ENCODE measurements around the gene GLCCI1.

The GLCCI1 gene

DNA sequence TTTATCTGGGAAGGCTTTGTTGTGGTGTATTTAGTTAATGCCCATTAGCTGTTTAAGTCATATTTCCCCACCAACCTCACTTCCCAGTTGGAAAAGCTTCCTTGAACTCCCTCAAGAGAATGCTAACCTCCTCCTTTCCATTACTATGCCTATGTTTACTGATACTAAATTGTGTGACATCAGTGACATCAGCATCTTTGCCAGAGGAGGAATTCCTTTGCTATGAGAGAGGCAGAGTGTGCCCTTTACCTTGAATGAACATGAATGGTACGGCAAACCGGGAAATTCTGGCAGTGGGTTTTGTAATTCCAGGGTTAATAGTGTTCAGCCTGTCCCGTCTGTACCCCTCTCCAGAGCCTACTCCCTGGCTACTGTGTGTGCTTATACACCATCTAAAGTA, 22.1 kb upstream of the GLCCI1 start:
- H3K9me3 ChIP-seq (ENCODE audit: insufficient read depth, low read depth, low read length), result no peaks in the 10 kb centered on the region
- H3K27me3 ChIP-seq (ENCODE audit: insufficient read depth, low read length, poor library complexity, severe bottlenecking), result no peaks in the 10 kb centered on the region
- H4K20me1 ChIP-seq (ENCODE audit: insufficient read depth, low read length, poor library complexity, severe bottlenecking), result no peaks in the 10 kb centered on the region
- H3K4me2 ChIP-seq (ENCODE audit: low read depth, low read length, poor library complexity, severe bottlenecking), result no peak overlapping the region
- no peaks in the 10 kb centered on the region for H3K36me3 ChIP-seq (ENCODE audit: insufficient read depth, low read length)
- no peak for TF ChIP-seq EZH2phosphoT487 (IDR thresholded peaks at IDR 0.05; ENCODE audit: borderline replicate concordance)
- TF ChIP-seq CTCF (conservative IDR thresholded peaks at IDR 0.05; ENCODE audit: low read length), result no peak
- H3K9me2 ChIP-seq (replicated peaks; ENCODE audit: low read depth, low read length), result no peaks in the 10 kb centered on the region
- H3K9ac ChIP-seq (ENCODE audit: low read depth, low read length, poor library complexity, severe bottlenecking), result no peak overlapping the region
- H3K4me3 ChIP-seq (ENCODE audit: low read length, poor library complexity, severe bottlenecking), result no peak overlapping the region
- H2AFZ ChIP-seq (ENCODE audit: low read length), result no peak overlapping the region
- peaks cover 54% of the 10 kb centered on the region for H3K4me1 ChIP-seq (ENCODE audit: insufficient read depth, low read length, poor library complexity, severe bottlenecking)
- no peaks in the 10 kb centered on the region for H3K79me2 ChIP-seq (ENCODE audit: insufficient read depth, low read length)
- H3F3A ChIP-seq (ENCODE audit: low read depth), result peaks cover 15% of the 10 kb centered on the region; the same call in 1 of the 2 replicates

DNA sequence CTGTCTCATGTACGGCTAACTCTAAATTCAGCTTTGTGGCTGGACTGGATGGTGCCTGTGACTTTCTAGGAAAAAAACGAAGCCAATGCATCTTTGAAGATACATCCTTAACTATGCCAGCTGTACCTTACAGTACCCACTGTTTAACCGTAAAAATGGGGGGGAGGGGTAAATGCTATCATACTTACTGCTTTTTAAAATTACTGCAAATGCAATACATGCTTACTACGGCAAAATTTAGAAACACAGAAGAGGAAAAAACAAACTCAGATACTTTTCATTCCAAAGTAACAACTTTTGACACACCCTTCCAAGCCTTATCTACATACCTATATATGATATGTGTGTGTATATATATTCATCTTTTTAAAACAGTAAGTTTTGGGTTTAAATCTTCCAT, 20.4 kb upstream of the GLCCI1 start:
- no peaks in the 10 kb centered on the region for H3K36me3 ChIP-seq (ENCODE audit: insufficient read depth, low read length)
- no peak overlapping the region for H3K4me3 ChIP-seq (ENCODE audit: low read length, poor library complexity, severe bottlenecking)
- H4K20me1 ChIP-seq (ENCODE audit: insufficient read depth, low read length, poor library complexity, severe bottlenecking), result no peaks in the 10 kb centered on the region
- TF ChIP-seq EZH2phosphoT487 (IDR thresholded peaks at IDR 0.05; ENCODE audit: borderline replicate concordance), result no peak
- TF ChIP-seq CTCF (conservative IDR thresholded peaks at IDR 0.05; ENCODE audit: low read length), result no peak
- H3K4me2 ChIP-seq (ENCODE audit: low read depth, low read length, poor library complexity, severe bottlenecking), result no peak overlapping the region
- H3K9me2 ChIP-seq (replicated peaks; ENCODE audit: low read depth, low read length), result no peaks in the 10 kb centered on the region
- H3K79me2 ChIP-seq (ENCODE audit: insufficient read depth, low read length), result no peaks in the 10 kb centered on the region
- no peaks in the 10 kb centered on the region for H3K9me3 ChIP-seq (ENCODE audit: insufficient read depth, low read depth, low read length)
- H3K27me3 ChIP-seq (ENCODE audit: insufficient read depth, low read length, poor library complexity, severe bottlenecking), result no peaks in the 10 kb centered on the region
- H3F3A ChIP-seq (ENCODE audit: low read depth), result peaks cover 15% of the 10 kb centered on the region; the same call in 1 of the 2 replicates
- peaks cover 45% of the 10 kb centered on the region for H3K4me1 ChIP-seq (ENCODE audit: insufficient read depth, low read length, poor library complexity, severe bottlenecking)
- no peak overlapping the region for H2AFZ ChIP-seq (ENCODE audit: low read length)
- no peak overlapping the region for H3K9ac ChIP-seq (ENCODE audit: low read depth, low read length, poor library complexity, severe bottlenecking)

DNA sequence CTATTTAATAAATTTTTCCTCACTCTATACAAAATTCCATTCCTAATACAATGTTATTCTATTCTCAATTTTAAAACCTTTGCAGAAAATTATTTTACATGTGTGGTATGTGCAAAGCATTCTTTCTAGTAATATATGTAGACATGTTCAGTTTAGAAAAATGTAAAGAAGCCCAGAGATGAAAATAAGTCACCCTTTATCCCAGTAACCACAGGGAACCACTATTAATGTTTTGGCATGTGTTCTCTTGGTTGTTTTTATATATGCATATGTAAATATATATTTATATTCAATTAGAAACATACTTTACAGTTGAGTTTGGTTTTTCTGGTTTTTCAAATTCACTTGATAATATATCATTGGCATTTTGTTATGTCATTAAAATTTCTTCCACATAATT, 14.8 kb upstream of the GLCCI1 start:
- peaks cover 4% of the 10 kb centered on the region for H3K4me1 ChIP-seq (ENCODE audit: insufficient read depth, low read length, poor library complexity, severe bottlenecking)
- H3K9ac ChIP-seq (ENCODE audit: low read depth, low read length, poor library complexity, severe bottlenecking), result no peak overlapping the region
- H3K9me3 ChIP-seq (ENCODE audit: insufficient read depth, low read depth, low read length), result no peaks in the 10 kb centered on the region
- no peaks in the 10 kb centered on the region for H4K20me1 ChIP-seq (ENCODE audit: insufficient read depth, low read length, poor library complexity, severe bottlenecking)
- no peaks in the 10 kb centered on the region for H3F3A ChIP-seq (ENCODE audit: low read depth)
- H3K4me3 ChIP-seq (ENCODE audit: low read length, poor library complexity, severe bottlenecking), result no peak overlapping the region
- TF ChIP-seq CTCF (conservative IDR thresholded peaks at IDR 0.05; ENCODE audit: low read length) (no peak), EZH2phosphoT487 (IDR thresholded peaks at IDR 0.05; ENCODE audit: borderline replicate concordance) (no peak)
- H3K27me3 ChIP-seq (ENCODE audit: insufficient read depth, low read length, poor library complexity, severe bottlenecking), result no peaks in the 10 kb centered on the region
- H2AFZ ChIP-seq (ENCODE audit: low read length), result no peak overlapping the region
- H3K36me3 ChIP-seq (ENCODE audit: insufficient read depth, low read length), result no peaks in the 10 kb centered on the region
- no peak overlapping the region for H3K4me2 ChIP-seq (ENCODE audit: low read depth, low read length, poor library complexity, severe bottlenecking)
- no peaks in the 10 kb centered on the region for H3K79me2 ChIP-seq (ENCODE audit: insufficient read depth, low read length)
- no peaks in the 10 kb centered on the region for H3K9me2 ChIP-seq (replicated peaks; ENCODE audit: low read depth, low read length)
